SK-N-SH (cell line): ENCODE measurements around the gene IRF9. TPM values are rescaled to one million over a fixed set of nuclear protein-coding genes. Genes with fewer than 3 reads are reported as not detected.

ENCODE experiments used
- CTCF ChIA-PET: fragments of 300-600, 350-600 bp; formaldehyde crosslinking; extraction: SDS; loops from one replicate; lab custom pipeline; 2021; lab: Yijun Ruan, JAX
- POLR2A ChIA-PET: fragments of 350-600 bp; sonication (Branson Sonifier 250); formaldehyde crosslinking; extraction: SDS; loops from one replicate; lab custom pipeline; 2020; ENCODE audit warnings: antibody characterized with exemption, inconsistent platforms; lab: Yijun Ruan, JAX
- DNase-seq: peaks from one replicate; pipeline ENCODE4 v3.0.0; 2012
- H2AFZ ChIP-seq: fragments of 200-600 bp; sonication (generic); 2 replicates; pipeline ENCODE4 v1.8.1; 2016; ENCODE audit warnings: antibody characterized with exemption, mild to moderate bottlenecking, low read depth
- H3F3A ChIP-seq: fragments of 200-600 bp; sonication (generic); replicated peaks from 2 replicates; pipeline ENCODE3; 2016; ENCODE audit warnings: antibody characterized with exemption, mild to moderate bottlenecking; ENCODE audit not compliant: insufficient read depth
- H3K27ac ChIP-seq, 2 experiments: fragments of 200-500 bp in 1 of 2; fragments of 200-600 bp in 1 of 2; sonication (Bioruptor generic) in 1 of 2; sonication (generic), shearing (Covaris generic) in 1 of 2; 2 replicates each; pipeline versions ENCODE4 v1.5.1 to v1.6.1; 2014 to 2016; ENCODE audit warnings: low read depth in 2 of 2, inconsistent platforms in 1 of 2, low read length in 1 of 2, mild to moderate bottlenecking in 1 of 2, mixed read lengths in 1 of 2
- H3K27me3 ChIP-seq: fragments of 200-600 bp; sonication (generic), shearing (Covaris generic); 2 replicates; pipeline ENCODE4 v1.6.1; 2016; ENCODE audit warnings: mixed run types; ENCODE audit not compliant: insufficient read depth
- H3K36me3 ChIP-seq, 2 experiments: fragments of 200-500 bp in 1 of 2; fragments of 200-600 bp in 1 of 2; sonication (Bioruptor generic) in 1 of 2; sonication (generic) in 1 of 2; replicated peaks in 1 of 2; 2 replicates each; pipeline versions ENCODE3 to v1.5.1; 2014 to 2016; ENCODE audit warnings: low read length in 1 of 2, mild to moderate bottlenecking in 1 of 2; ENCODE audit not compliant: insufficient read depth in 2 of 2, control insufficient read depth in 1 of 2
- H3K4me1 ChIP-seq, 2 experiments: fragments of 200-500 bp in 1 of 2; fragments of 200-600 bp in 1 of 2; sonication (Bioruptor generic) in 1 of 2; sonication (generic), shearing (Covaris generic) in 1 of 2; 2 replicates each; pipeline versions ENCODE4 v1.5.1 to v1.6.1; 2014 to 2016; ENCODE audit warnings: low read depth in 1 of 2, low read length in 1 of 2, mixed run types in 1 of 2; ENCODE audit not compliant: insufficient read depth in 2 of 2, control insufficient read depth in 1 of 2
- H3K4me2 ChIP-seq: fragments of 200-600 bp; sonication (generic), shearing (Covaris generic); 2 replicates; pipeline ENCODE4 v1.6.1; 2017; ENCODE audit warnings: mixed run types
- H3K4me3 ChIP-seq, 2 experiments: fragments of 200-500 bp in 1 of 2; fragments of 200-600 bp in 1 of 2; sonication (Bioruptor generic) in 1 of 2; sonication (generic), shearing (Covaris generic) in 1 of 2; 2 replicates each; pipeline versions ENCODE4 v1.5.1 to v1.8.1; 2014 to 2016; ENCODE audit warnings: low read depth in 2 of 2, inconsistent platforms in 1 of 2, low read length in 1 of 2, mild to moderate bottlenecking in 1 of 2, mixed read lengths in 1 of 2, moderate library complexity in 1 of 2
- H3K79me2 ChIP-seq: fragments of 200-600 bp; sonication (generic); 2 replicates; pipeline ENCODE4 v1.8.1; 2017; ENCODE audit warnings: mild to moderate bottlenecking; ENCODE audit not compliant: insufficient read depth
- H3K9ac ChIP-seq: fragments of 200-600 bp; sonication (generic); 2 replicates; pipeline ENCODE4 v1.6.1; 2017; ENCODE audit warnings: mixed run types
- H3K9me2 ChIP-seq: fragments of 200-600 bp; sonication (generic); 2 replicates; pipeline ENCODE4 v1.6.1; 2017; ENCODE audit warnings: mixed run types
- H3K9me3 ChIP-seq: fragments of 200-600 bp; sonication (generic); 2 replicates; pipeline ENCODE4 v1.6.1; 2017; ENCODE audit warnings: mixed run types, mild to moderate bottlenecking, moderate library complexity
- H4K20me1 ChIP-seq: fragments of 200-600 bp; sonication (generic); 2 replicates; pipeline ENCODE4 v1.6.1; 2017; ENCODE audit warnings: mild to moderate bottlenecking, mixed run types; ENCODE audit not compliant: insufficient read depth
- CHD2 ChIP-seq: fragments of 150-350 bp; IDR thresholded peaks from 2 replicates; pipeline ENCODE4 v1.6.1; 2018; ENCODE audit warnings: low read length; ENCODE audit not compliant: partially characterized antibody
- CTCF ChIP-seq: fragments of 200-600 bp; sonication (generic); IDR thresholded peaks from 2 replicates; pipeline ENCODE4 v1.6.1; 2017; ENCODE audit warnings: antibody characterized with exemption, mild to moderate bottlenecking, moderate library complexity
- ELF1 ChIP-seq: IDR thresholded peaks from 2 replicates; pipeline ENCODE4 v1.4.0; 2012
- JUND ChIP-seq: IDR thresholded peaks from 2 replicates; pipeline ENCODE4 v1.4.0; 2012
- NRF1 ChIP-seq: IDR thresholded peaks from 2 replicates; pipeline ENCODE4 v1.6.1; 2012; ENCODE audit warnings: low read depth, mild to moderate bottlenecking, low read length
- RAD21 ChIP-seq: IDR thresholded peaks from 2 replicates; pipeline ENCODE4 v1.6.1; 2012; ENCODE audit warnings: mild to moderate bottlenecking, low read length
- RFX5 ChIP-seq: IDR thresholded peaks from 2 replicates; pipeline ENCODE4 v1.6.1; 2012; ENCODE audit warnings: mild to moderate bottlenecking, improper control_type of control experiment, low read length
- TAF1 ChIP-seq: IDR thresholded peaks from 2 replicates; pipeline ENCODE4 v1.6.1; 2012; ENCODE audit warnings: low read depth, mild to moderate bottlenecking, low read length, moderate library complexity, borderline replicate concordance
- YY1 ChIP-seq: IDR thresholded peaks from 2 replicates; pipeline ENCODE4 v1.4.0; 2012; ENCODE audit warnings: low read depth, mild to moderate bottlenecking
- WGBS: methylation state at CpG from one replicate; pipeline ENCODE4 v1.1.6; 2017; ENCODE audit warnings: low lambda C conversion rate; 5-methylcytosine and 5-hydroxymethylcytosine counted together
- polyA plus RNA-seq, 3 experiments: library from polyadenylated mRNA; depleted of rRNA; stranded (reverse); fragments of >200 nt; gene quantifications; 2 replicates each; pipeline ENCODE4 v1.2.3, GENCODE V29; 2012
- TF ChIP-seq, protein P1 (sequence below): IDR thresholded peaks from 2 replicates; pipeline ENCODE4 v1.4.0; 2012; ENCODE audit warnings: low read depth, borderline replicate concordance

The IRF9 gene
- polyA plus RNA-seq, 1 of the 3 experiments (the other 2 are of a cell fraction): 37.6 TPM

GRCh38 chr14:24196071-24197055 lies 35.3 kb downstream of the IRF9 start:
- H3K79me2 ChIP-seq: peaks cover 86% of the 10 kb centered on the region
- CTCF ChIA-PET: interaction anchor here (0.8 to 1.9 kb wide), 6 partner anchors 10 to 112 kb away, joined by 3 to 8 read pairs (median 4); partner anchors contain the start of genes CIDEB, IRF9 and MDP1

DNA sequence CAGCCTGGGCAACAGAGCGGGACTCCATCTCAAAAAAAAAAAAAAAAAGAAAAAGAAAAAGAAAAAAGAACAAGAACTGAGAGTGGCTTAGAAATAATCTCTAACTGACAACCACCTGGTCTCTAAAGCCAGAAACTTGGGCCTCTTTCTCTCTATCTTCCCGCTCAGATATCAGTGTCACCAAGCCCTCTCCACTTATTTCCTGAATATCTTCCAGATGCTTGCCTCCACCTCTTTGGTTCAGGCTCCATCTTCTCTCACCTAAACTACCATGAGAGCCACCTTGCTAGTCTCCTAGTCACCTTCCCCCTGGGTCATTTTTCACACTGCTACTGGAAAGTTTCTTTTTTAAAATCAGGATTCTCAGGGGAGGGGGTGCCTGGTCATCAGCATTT lies 36.0 kb downstream of the IRF9 start:
- H3F3A ChIP-seq: no peaks in the 10 kb centered on the region
- no peaks in the 10 kb centered on the region for H3K9me3 ChIP-seq
- H3K4me1 ChIP-seq: peaks cover 11% of the 10 kb centered on the region in 2 experiments; a peak in 2 of 4 replicates
- H3K27ac ChIP-seq: no peak overlapping the region
- ChIA-PET POLR2A (no interaction called here), CTCF (interaction anchor here (1.7 to 1.9 kb wide), 2 partner anchors 36 to 100 kb away, joined by 6 to 8 read pairs; partner anchors contain the start of gene IRF9)
- WGBS: 89% methylated on average over 2 of the region's 2 CpGs
- peak overlapping the region; percentile 97 for H3K4me2 ChIP-seq
- H4K20me1 ChIP-seq: no peaks in the 10 kb centered on the region
- TF ChIP-seq CHD2 (no peak), RAD21 (no peak), JUND (no peak), TAF1 (no peak)
- H3K4me3 ChIP-seq: peak overlapping the region in 1 of 2 experiments; percentile 85; a peak in 2 of 4 replicates
- no peaks in the 10 kb centered on the region for H3K27me3 ChIP-seq
- H3K9me2 ChIP-seq: no peaks in the 10 kb centered on the region
- DNase-seq: no peak
- no peak overlapping the region for H3K9ac ChIP-seq
- H2AFZ ChIP-seq: no peak overlapping the region
- peaks cover 9 to 31% of the 10 kb centered on the region in 2 experiments for H3K36me3 ChIP-seq
- H3K79me2 ChIP-seq: peaks cover 83% of the 10 kb centered on the region

More at GRCh38 chr14:24196071-24197055, 35.3 kb downstream of the IRF9 start:
- Histone ChIP-seq H3K36me3 (peaks cover 10 to 34% of the 10 kb centered on the region in 2 experiments), H3K27ac (peak overlapping the region; percentile 88 to 89), H4K20me1 (no peaks in the 10 kb centered on the region), H3K9ac (peak overlapping the region; percentile 97), H2AFZ (peak overlapping the region; percentile 87), H3K27me3 (no peaks in the 10 kb centered on the region), H3K4me2 (peak overlapping the region; percentile 97), H3K4me3 (peak overlapping the region; percentile 84 to 85), H3K9me2 (no peaks in the 10 kb centered on the region), H3K9me3 (no peaks in the 10 kb centered on the region), H3K4me1 (peaks cover 11% of the 10 kb centered on the region in 2 experiments; a peak in 2 of 4 replicates), H3F3A (no peaks in the 10 kb centered on the region)
- no peak for TF ChIP-seq CTCF
- no peak for TF ChIP-seq RFX5
- no peak for TF ChIP-seq JUND
- no peak for TF ChIP-seq ELF1
- no peak for TF ChIP-seq YY1
- no peak for TF ChIP-seq NRF1
- TF ChIP-seq, protein P1, sequence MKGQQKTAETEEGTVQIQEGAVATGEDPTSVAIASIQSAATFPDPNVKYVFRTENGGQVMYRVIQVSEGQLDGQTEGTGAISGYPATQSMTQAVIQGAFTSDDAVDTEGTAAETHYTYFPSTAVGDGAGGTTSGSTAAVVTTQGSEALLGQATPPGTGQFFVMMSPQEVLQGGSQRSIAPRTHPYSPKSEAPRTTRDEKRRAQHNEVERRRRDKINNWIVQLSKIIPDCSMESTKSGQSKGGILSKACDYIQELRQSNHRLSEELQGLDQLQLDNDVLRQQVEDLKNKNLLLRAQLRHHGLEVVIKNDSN: no peak
- POLR2A ChIA-PET: interaction anchor here (0.9 to 2.4 kb wide), 14 partner anchors 9 to 82 kb away, joined by 3 to 15 read pairs (median 6); partner anchors contain the start of genes CHMP4A, DCAF11, MDP1 and NRL
- no peak for DNase-seq
- WGBS: 43% methylated on average over 33 of the region's 33 CpGs
